GM13976 (cell line): Measurements from ENCODE around the gene CSK.

Experiments used
- DNase-seq: peaks from one replicate; pipeline ENCODE4 v3.0.0; 2012; ENCODE audit warnings: low spot score
- in situ Hi-C: fragments of 300-500 bp; cut with MboI; formaldehyde crosslinking; loops from one replicate; pipeline ENCODE4 v1.12.0; 2022; ENCODE audit warnings: low sequenced_read_pairs, mixed read lengths, inconsistent platforms; ENCODE audit not compliant: unreplicated experiment
- TF ChIP-seq, protein P1 (sequence below): IDR thresholded peaks from 2 replicates; pipeline ENCODE4 v1.5.1; 2012; ENCODE audit warnings: borderline replicate concordance, mild to moderate bottlenecking; ENCODE audit not compliant: insufficient read depth; ENCODE audit errors: extremely low read depth, missing control alignments, control extremely low read depth

CSK gene

GRCh38 chr15:74835312-74835823 lies 53.5 kb downstream of the CSK start:
- TF ChIP-seq, protein P1, sequence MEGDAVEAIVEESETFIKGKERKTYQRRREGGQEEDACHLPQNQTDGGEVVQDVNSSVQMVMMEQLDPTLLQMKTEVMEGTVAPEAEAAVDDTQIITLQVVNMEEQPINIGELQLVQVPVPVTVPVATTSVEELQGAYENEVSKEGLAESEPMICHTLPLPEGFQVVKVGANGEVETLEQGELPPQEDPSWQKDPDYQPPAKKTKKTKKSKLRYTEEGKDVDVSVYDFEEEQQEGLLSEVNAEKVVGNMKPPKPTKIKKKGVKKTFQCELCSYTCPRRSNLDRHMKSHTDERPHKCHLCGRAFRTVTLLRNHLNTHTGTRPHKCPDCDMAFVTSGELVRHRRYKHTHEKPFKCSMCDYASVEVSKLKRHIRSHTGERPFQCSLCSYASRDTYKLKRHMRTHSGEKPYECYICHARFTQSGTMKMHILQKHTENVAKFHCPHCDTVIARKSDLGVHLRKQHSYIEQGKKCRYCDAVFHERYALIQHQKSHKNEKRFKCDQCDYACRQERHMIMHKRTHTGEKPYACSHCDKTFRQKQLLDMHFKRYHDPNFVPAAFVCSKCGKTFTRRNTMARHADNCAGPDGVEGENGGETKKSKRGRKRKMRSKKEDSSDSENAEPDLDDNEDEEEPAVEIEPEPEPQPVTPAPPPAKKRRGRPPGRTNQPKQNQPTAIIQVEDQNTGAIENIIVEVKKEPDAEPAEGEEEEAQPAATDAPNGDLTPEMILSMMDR = peak; percentile 68
- in situ Hi-C loops = no loop called here
- peak; percentile 80 for DNase-seq

DNA sequence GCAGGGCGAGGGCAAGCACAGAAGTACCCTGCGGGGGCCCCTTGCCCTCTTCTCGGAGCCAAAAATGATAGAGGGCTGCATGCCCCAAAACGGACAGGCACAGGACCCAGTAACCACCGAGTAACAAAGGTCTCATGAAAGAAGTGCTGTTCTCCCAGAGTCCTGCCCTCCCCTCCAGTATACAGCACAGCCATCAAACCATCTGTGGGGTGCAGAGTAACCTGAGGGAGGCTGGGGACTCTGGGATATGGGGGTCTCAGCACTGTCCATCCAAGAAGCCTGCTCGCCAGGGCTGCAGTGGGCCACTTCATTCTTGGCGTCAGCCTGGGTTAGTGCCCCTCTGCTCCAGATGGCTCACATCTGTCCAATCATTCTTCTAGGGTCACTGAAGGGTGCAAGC lies 55.0 kb downstream of the CSK start:
- TF ChIP-seq, protein P1 = no peak
- no peak for DNase-seq
- in situ Hi-C loops = no loop called here

GRCh38 chr15:74837482-74838136 lies 55.7 kb downstream of the CSK start:
- TF ChIP-seq, protein P1 = no peak

GRCh38 chr15:74838137-74838516 lies 56.2 kb downstream of the CSK start:
- in situ Hi-C loops = no loop called here
- TF ChIP-seq, protein P1 = no peak
- DNase-seq = no peak

More at GRCh38 chr15:74837482-74838136, 55.7 kb downstream of the CSK start:
- no peak for DNase-seq
- in situ Hi-C loops = no loop called here

- TF ChIP-seq, protein P1 = no peak
- in situ Hi-C loops = no loop called here
- DNase-seq = no peak
Measured at GRCh38 chr15:74838746-74839525, 57.1 kb downstream of the CSK start.

- TF ChIP-seq, protein P1 = no peak
- no peak for DNase-seq
- in situ Hi-C loops = no loop called here
Measured at GRCh38 chr15:74839526-74840395, 57.9 kb downstream of the CSK start.
